ENCODE measurements around the gene OXTR. TPM values are rescaled to one million over a fixed set of nuclear protein-coding genes. Genes with fewer than 3 reads are reported as not detected.
A peak's percentile ranks its signal among the peaks of the same experiment; 100 is the strongest.

OXTR gene
- total and polyA plus RNA-seq, 2 of the 13 experiments (the other 11 are each of a cell fraction or from before 2014, with no cell fraction given) = 0.36 to 0.95 TPM

- TF ChIP-seq, protein P1, sequence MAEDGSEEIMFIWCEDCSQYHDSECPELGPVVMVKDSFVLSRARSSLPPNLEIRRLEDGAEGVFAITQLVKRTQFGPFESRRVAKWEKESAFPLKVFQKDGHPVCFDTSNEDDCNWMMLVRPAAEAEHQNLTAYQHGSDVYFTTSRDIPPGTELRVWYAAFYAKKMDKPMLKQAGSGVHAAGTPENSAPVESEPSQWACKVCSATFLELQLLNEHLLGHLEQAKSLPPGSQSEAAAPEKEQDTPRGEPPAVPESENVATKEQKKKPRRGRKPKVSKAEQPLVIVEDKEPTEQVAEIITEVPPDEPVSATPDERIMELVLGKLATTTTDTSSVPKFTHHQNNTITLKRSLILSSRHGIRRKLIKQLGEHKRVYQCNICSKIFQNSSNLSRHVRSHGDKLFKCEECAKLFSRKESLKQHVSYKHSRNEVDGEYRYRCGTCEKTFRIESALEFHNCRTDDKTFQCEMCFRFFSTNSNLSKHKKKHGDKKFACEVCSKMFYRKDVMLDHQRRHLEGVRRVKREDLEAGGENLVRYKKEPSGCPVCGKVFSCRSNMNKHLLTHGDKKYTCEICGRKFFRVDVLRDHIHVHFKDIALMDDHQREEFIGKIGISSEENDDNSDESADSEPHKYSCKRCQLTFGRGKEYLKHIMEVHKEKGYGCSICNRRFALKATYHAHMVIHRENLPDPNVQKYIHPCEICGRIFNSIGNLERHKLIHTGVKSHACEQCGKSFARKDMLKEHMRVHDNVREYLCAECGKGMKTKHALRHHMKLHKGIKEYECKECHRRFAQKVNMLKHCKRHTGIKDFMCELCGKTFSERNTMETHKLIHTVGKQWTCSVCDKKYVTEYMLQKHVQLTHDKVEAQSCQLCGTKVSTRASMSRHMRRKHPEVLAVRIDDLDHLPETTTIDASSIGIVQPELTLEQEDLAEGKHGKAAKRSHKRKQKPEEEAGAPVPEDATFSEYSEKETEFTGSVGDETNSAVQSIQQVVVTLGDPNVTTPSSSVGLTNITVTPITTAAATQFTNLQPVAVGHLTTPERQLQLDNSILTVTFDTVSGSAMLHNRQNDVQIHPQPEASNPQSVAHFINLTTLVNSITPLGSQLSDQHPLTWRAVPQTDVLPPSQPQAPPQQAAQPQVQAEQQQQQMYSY (CRISPR knock-in tag; IDR thresholded peaks at IDR 0.05) = no peak
- TF ChIP-seq HDAC2 (CRISPR knock-in tag; IDR thresholded peaks at IDR 0.05) = peak; percentile 36; the same call in 1 of the 2 replicates
- TF ChIP-seq MYPOP (CRISPR knock-in tag; IDR thresholded peaks at IDR 0.05) = peak; percentile 99
- peak; percentile 60; the same call in 1 of the 2 replicates for TF ChIP-seq ERF (CRISPR knock-in tag; IDR thresholded peaks at IDR 0.05)
- TF ChIP-seq SOX13 (IDR thresholded peaks at IDR 0.05) = no peak
- TF ChIP-seq SOX13 (CRISPR knock-in tag; conservative IDR thresholded peaks at IDR 0.05 in 1 of 2, IDR thresholded peaks at IDR 0.05 in 1 of 2) = peak in 1 of 2 experiments; percentile 15; a peak in 1 of 4 replicates
- TF ChIP-seq TGIF2 (CRISPR knock-in tag; IDR thresholded peaks at IDR 0.05) = no peak
- TF ChIP-seq ZNF580 (CRISPR knock-in tag; IDR thresholded peaks at IDR 0.05; ENCODE audit: borderline replicate concordance, low read depth) = peak; percentile 70; the same call in 1 of the 2 replicates
- peak; percentile 41 to 84; a peak in 2 of 4 replicates for TF ChIP-seq HMGXB4 (CRISPR knock-in tag; IDR thresholded peaks at IDR 0.05; ENCODE audit: borderline replicate concordance in 1 of 2, low read depth in 1 of 2)
- TF ChIP-seq MEIS1 (CRISPR knock-in tag; IDR thresholded peaks at IDR 0.05; ENCODE audit: borderline replicate concordance) = no peak; the same call in 1 of the 2 replicates
- TF ChIP-seq ZNF883 (CRISPR knock-in tag; IDR thresholded peaks at IDR 0.05; ENCODE audit: not compliant biosample characterization) = peak; percentile 23
- 0 out of 2 replicates have a peak, but pooled peaks have one; percentile 35 for TF ChIP-seq DR1 (CRISPR knock-in tag; IDR thresholded peaks at IDR 0.05)
- TF ChIP-seq ZNF124 (CRISPR knock-in tag; IDR thresholded peaks at IDR 0.05) = 0 out of 2 replicates have a peak, but pooled peaks have one; percentile 40
- peak; percentile 32 for TF ChIP-seq FOXO1 (CRISPR knock-in tag; IDR thresholded peaks at IDR 0.05)
- peak; percentile 92 for TF ChIP-seq RAD21 (CRISPR knock-in tag; IDR thresholded peaks at IDR 0.05)
- TF ChIP-seq HINFP (CRISPR knock-in tag; IDR thresholded peaks at IDR 0.05; ENCODE audit: low read depth) = no peak
- peak; percentile 65; the same call in 1 of the 2 replicates for TF ChIP-seq NRL (CRISPR knock-in tag; IDR thresholded peaks at IDR 0.05; ENCODE audit: borderline replicate concordance)
- no peak for TF ChIP-seq FOXK1 (CRISPR knock-in tag; IDR thresholded peaks at IDR 0.05; ENCODE audit: borderline replicate concordance, low read depth)
- TF ChIP-seq YY1 (IDR thresholded peaks at IDR 0.05; ENCODE audit: insufficient read depth, insufficient replicate concordance, low read depth, low read length) = peak; percentile 32
- 0 out of 2 replicates have a peak, but pooled peaks have one; percentile 21 for TF ChIP-seq ELF3 (CRISPR knock-in tag; IDR thresholded peaks at IDR 0.05)
These were observed at the start of gene OXTR (continued) for GRCh38 chr3:8769088-8769822.
